Activated gamma-delta T cell treated with Interleukin-2 at 50 U/mL for 16 hours (primary cell): ENCODE results near the gene GPR65.
A peak's percentile ranks its signal among the peaks of the same experiment; 100 is the strongest.
"Not testable (repeated sequence)": the region's sequence is repeated elsewhere in the genome, so short reads cannot be mapped to it uniquely, and the experiment has no call there.

Experiments
- DNase-seq: peaks from one replicate; pipeline ENCODE4 v3.0.0-alpha.2; 2020

Gene GPR65

GRCh38 chr14:88005978-88006851 is 1.3 kb downstream of the GPR65 start:
- peak; percentile 66 for DNase-seq

- DNase-seq, result no peak
These were observed 2.7 kb downstream of the GPR65 start for GRCh38 chr14:88007608-88008007.

- DNase-seq, result no peak
These were observed 3.3 kb downstream of the GPR65 start for GRCh38 chr14:88008039-88008742.

- DNase-seq, result no peak
These were observed 4.6 kb downstream of the GPR65 start for GRCh38 chr14:88009486-88009885.

- DNase-seq, result no peak
These were observed 5.4 kb downstream of the GPR65 start for GRCh38 chr14:88010331-88010730.

GRCh38 chr14:88012495-88012894 is 7.6 kb downstream of the GPR65 start:
- DNase-seq, result no peak

GRCh38 chr14:88013750-88014349 is 8.9 kb downstream of the GPR65 start:
- peak; percentile 30 for DNase-seq

GRCh38 chr14:88016768-88017167 is 11.8 kb downstream of the GPR65 start:
- no peak for DNase-seq

GRCh38 chr14:88017535-88017934 is 12.6 kb downstream of the GPR65 start:
- DNase-seq, result no peak

- no peak for DNase-seq
These were observed 18.8 kb downstream of the GPR65 start for GRCh38 chr14:88023658-88024187.

GRCh38 chr14:88024252-88025086 is 19.5 kb downstream of the GPR65 start:
- DNase-seq, result not testable (repeated sequence)

- no peak for DNase-seq
These were observed 20.4 kb downstream of the GPR65 start for GRCh38 chr14:88025313-88025712.

- no peak for DNase-seq
These were observed 22.0 kb downstream of the GPR65 start for GRCh38 chr14:88026890-88027289.

GRCh38 chr14:88029500-88029899 is 24.6 kb downstream of the GPR65 start:
- no peak for DNase-seq

GRCh38 chr14:88030079-88030478 is 25.1 kb downstream of the GPR65 start:
- no peak for DNase-seq

- no peak for DNase-seq
These were observed 26.0 kb downstream of the GPR65 start for GRCh38 chr14:88030892-88031291.

- no peak for DNase-seq
These were observed 27.4 kb downstream of the GPR65 start for GRCh38 chr14:88032373-88032772.

- DNase-seq, result no peak
These were observed 29.1 kb downstream of the GPR65 start for GRCh38 chr14:88034076-88034475.

GRCh38 chr14:88036422-88036821 is 31.5 kb downstream of the GPR65 start:
- DNase-seq, result no peak

- no peak for DNase-seq
These were observed 32.4 kb downstream of the GPR65 start for GRCh38 chr14:88037325-88037724.

GRCh38 chr14:88039197-88039596 is 34.3 kb downstream of the GPR65 start:
- no peak for DNase-seq

- no peak for DNase-seq
These were observed 35.2 kb downstream of the GPR65 start for GRCh38 chr14:88040146-88040545.
